GM06990 (cell line): Measurements from ENCODE around the gene AMT.

Source experiments
- DNase-seq: peaks from one replicate; pipeline ENCODE4 v3.0.0-alpha.2; 2011; ENCODE audit not compliant: insufficient read length; ENCODE audit errors: extremely low read depth
- H3K27me3 ChIP-seq: replicated peaks from 2 replicates; pipeline ENCODE4 v1.6.0; 2011; ENCODE audit warnings: low read length; ENCODE audit not compliant: control insufficient read depth, insufficient read depth
- H3K36me3 ChIP-seq: 2 replicates; pipeline ENCODE4 v1.5.1; 2011; ENCODE audit warnings: low read length; ENCODE audit not compliant: control insufficient read depth, insufficient read depth
- H3K4me3 ChIP-seq: replicated peaks from 2 replicates; pipeline ENCODE4 v1.5.1; 2011; ENCODE audit warnings: low read depth, mild to moderate bottlenecking, control low read depth, low read length
- CTCF ChIP-seq: IDR thresholded peaks from 2 replicates; pipeline ENCODE4 v1.5.1; 2011; ENCODE audit warnings: low read length, control low read depth, mild to moderate bottlenecking, inconsistent platforms; ENCODE audit not compliant: insufficient read depth, poor library complexity, severe bottlenecking

The AMT gene

GRCh38 chr3:49412632-49413337, 9.5 kb downstream of the AMT start:
- H3K36me3 ChIP-seq, result peaks cover 10% of the 10 kb centered on the region

GRCh38 chr3:49411968-49412631, 10.2 kb downstream of the AMT start, which contains the start of the genes RHOA and TCTA:
Gene RHOA, minus strand, starts transcription at chr3:49411976. Its CDS starts 36,387 bp downstream, at chr3:49375589.
Gene TCTA, plus strand, starts transcription at chr3:49412423. Its CDS starts 4 bp downstream, at chr3:49412427.
- peak; percentile 99 for DNase-seq
- TF ChIP-seq CTCF, result no peak
- Histone ChIP-seq H3K4me3 (peak within 1 kb of the TSS; percentile 93), H3K36me3 (peaks cover 9% of the 10 kb centered on the region), H3K27me3 (no peaks in the 10 kb centered on the region)

More at GRCh38 chr3:49412632-49413337, 9.5 kb downstream of the AMT start:
- TF ChIP-seq CTCF, result no peak
- DNase-seq, result no peak
- peak overlapping the region; percentile 93 for H3K4me3 ChIP-seq
- H3K27me3 ChIP-seq, result no peaks in the 10 kb centered on the region

GRCh38 chr3:49411535-49411967, 10.7 kb downstream of the AMT start:
- Histone ChIP-seq H3K4me3 (peak overlapping the region; percentile 87), H3K36me3 (peaks cover 7% of the 10 kb centered on the region), H3K27me3 (no peaks in the 10 kb centered on the region)
- no peak for TF ChIP-seq CTCF
- DNase-seq, result no peak

GRCh38 chr3:49410846-49411534, 11.3 kb downstream of the AMT start:
- Histone ChIP-seq H3K36me3 (peaks cover 7% of the 10 kb centered on the region), H3K4me3 (peak overlapping the region; percentile 87), H3K27me3 (no peaks in the 10 kb centered on the region)
- TF ChIP-seq CTCF, result no peak
- no peak for DNase-seq

GRCh38 chr3:49410066-49410845, 12.0 kb downstream of the AMT start:
- Histone ChIP-seq H3K4me3 (peak overlapping the region; percentile 87), H3K36me3 (peaks cover 4% of the 10 kb centered on the region; the same call in 1 of the 2 replicates), H3K27me3 (no peaks in the 10 kb centered on the region)
- no peak for DNase-seq
- no peak for TF ChIP-seq CTCF
